KBM-7 (cell line): ENCODE data around the gene MYOC.

Experiments used
- DNase-seq: peaks from one replicate; pipeline ENCODE4 v3.0.0-alpha.2; 2015
- in situ Hi-C: fragments of 300-500 bp; cut with MboI; formaldehyde crosslinking; loops from 2 replicates; pipeline ENCODE4 v1.14.3; 2020; ENCODE audit warnings: low sequenced_read_pairs, low pct_unique_long_range_greater_than_20kb, mixed read lengths

The MYOC gene

DNA sequence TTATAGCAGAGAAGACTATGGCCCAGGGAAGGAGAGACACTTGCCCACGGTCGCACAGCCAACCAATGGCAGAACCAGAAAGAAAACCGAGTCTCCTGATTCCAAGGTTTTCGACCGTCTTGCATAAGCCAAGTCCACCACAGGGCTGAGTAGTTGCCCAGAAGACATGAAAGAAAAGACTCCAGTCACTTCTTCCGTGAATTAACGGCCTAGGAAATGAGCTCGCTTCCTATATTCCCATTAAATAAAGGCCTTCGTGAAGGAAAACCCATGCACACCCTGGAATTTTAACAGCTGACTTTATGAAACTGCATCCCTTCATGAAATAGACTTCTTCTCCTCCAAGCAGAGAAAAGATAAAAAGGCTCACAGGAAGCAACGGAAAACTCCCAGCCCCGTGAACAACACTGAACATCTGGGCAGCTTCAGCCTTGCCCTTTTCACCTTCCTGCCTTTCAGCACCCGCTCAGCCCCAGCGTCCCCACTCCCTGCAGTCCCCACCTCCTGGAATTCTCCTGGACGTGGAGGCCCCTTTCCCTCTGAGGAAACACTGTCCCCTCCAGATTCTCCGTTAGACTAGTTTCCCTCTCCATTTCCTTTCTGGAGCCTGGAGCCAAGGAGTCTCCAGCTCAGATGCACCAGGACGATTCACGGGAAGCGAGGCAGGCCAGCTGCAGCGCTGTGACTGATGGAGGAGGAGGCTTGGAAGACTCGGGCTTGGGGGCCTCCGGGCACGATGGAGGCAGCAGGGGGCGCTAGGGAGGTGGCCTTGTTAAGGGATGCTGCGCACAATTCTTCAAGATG is 2.7 kb upstream of the MYOC start:
- in situ Hi-C loops: no loop called here
- DNase-seq: peak; percentile 76

DNA sequence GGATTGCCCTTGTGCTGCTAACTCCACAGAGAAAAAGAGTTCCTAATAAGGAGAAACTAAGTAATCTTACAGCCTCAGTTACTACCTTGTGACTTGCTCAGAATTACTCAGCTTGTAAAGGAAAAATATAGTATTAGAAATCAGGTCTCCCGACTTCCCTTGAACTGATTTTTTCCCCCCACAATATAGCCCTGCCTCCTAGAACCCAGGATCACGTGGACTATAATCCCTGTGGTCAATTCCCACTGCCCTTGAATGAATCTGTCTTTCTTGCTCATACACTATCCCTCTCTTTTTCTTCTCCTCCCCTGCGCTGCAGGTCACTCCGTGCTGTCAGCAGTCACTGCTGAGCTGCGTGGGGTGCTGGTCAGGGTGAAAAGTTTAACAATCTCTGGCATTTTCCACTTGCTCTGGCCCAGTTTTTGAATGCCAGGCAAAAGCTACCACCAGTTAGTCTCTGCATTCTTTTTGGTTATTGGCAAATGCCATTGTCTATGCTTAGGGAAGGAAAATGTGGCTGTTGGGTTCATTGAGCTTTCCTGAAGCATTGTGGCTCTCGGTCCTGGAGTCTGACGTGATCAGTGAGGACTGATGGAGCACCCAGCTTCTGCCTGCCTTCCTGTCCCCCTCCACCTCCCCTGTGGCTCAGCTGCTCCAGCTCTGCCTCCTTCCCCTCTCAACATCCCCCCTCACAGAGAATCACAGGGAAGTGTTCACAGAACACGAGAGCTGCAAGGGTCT is 1.9 kb upstream of the MYOC start:
- in situ Hi-C loops: no loop called here
- no peak for DNase-seq

DNA sequence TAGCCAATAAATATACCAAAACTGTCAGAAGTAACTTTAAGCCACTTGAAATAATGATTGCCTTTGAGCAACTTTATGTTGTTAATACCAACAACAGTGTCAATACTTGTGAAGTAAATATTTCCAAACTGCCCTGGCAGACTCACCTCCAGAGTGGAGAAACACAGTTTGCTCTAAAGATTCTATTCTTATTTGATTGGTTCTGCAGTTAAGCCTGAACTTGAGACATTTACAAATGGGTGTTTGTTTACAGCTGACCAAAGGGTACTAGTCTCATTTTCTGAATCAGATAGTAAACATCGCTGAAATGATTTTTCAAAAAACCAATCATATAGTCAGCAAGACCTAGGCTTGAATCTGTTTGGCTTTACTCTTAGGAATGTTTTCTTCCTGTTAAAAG is 1.3 kb upstream of the MYOC start:
- DNase-seq: no peak
- in situ Hi-C loops: no loop called here

DNA sequence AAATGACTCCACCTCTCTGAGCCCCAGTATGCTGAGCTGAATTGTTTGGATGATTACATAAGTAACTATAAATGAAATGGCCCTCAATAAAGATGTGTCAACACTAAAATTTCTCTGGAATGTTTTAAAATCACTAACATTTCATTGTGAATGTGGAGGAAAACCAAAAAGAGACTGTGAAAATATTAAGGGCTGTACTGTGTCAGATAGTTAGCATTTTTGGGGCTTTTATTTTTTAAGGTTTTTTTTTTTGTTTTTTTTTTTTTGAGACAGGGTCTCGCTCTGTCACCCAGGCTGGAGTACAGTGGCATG is 6.3 kb downstream of the MYOC start:
- in situ Hi-C loops: loop anchor here (25.0 kb wide), 1 partner anchor 341 kb away; no protein-coding TSS in a partner anchor

DNA sequence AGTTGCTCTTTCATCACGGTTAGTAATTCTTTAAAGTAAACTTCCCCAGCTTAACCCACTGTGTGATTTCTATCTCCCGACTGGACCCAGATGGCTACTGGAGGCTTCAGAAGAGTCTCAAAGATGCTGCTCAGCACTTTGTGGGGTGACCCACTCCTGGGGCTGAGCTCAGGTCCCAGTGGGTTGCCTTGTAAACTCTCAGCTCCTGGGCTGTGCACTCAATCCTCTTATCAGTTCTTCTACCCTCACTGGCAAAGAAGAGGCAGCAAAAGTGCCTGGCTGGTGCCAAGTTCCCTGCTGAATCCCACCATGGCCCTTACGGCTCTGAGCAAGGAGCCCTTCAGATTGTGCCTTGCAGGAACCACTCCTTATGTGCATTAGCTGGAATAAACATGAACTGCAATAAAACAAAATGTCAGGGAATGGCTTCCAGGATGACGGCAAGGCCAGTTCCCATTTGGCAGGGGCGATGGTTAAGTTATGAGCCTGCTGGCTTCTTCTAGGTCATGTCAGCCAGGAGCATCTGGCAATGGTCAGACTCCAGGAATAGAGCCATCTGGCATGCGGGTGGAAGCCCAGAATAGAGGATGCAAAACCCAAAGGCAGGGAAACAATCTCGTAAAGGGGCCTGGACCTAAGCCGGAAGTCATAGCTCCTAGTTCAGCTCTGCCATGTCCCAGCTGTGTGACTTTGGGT is 6.8 kb downstream of the MYOC start:
- no peak for DNase-seq
- in situ Hi-C loops: loop anchor here (25.0 kb wide), 1 partner anchor 342 kb away; no protein-coding TSS in a partner anchor

More for the DNA sequence above, 6.3 kb downstream of the MYOC start:
- no peak for DNase-seq

DNA sequence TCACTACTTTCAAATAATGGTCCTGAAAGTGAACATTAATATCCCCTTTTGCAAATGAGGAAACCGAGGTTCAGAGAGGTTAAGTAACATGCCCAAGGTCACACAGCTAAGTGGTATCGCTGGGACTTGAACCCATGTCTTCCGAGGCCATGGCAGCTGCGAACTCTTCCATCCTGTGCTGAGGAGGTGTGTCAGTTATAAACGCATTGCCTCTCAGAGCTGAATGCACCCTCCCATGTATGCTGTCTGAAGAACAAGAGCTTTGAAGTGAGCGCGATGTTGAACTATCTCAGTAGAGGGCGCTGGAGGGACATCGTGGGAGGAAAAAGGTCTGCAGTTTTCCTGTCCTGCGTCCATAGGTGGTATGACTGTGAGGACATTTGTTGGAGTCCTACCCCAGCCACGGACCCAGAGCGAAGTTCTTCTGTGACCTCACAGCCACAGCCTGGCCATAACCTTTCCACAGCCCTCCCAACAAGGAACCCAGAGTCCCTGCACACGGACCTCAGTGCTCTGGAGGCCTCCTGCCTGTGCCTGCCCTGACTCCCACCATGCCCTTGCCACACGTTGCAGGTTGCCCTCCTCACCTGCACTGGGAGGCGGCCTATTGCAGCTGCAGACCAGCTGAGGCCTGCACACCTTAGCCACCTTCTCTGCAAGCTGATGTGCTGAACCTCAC is 7.5 kb downstream of the MYOC start:
- in situ Hi-C loops: loop anchor here (25.0 kb wide), 1 partner anchor 342 kb away; no protein-coding TSS in a partner anchor
- DNase-seq: peak; percentile 93

DNA sequence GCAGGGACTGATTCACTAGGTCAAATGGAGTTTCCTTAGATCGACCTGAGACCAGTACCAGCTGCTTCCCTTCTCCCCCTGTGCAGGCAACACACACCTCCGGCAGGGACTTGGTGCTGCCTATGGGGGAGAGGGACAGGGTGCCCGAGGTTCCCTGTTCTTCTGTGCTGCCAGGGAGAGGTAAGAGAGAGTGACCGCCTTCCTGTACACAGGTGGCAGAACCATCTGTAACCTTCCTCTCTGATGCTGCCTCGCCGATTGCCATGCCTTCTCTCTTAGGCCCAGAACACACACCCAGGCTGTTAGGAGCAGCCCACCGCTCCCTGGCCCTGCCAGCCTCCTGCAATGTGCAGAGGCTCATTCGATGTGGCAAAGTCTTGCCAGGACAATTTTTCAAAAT is 9.3 kb downstream of the MYOC start:
- in situ Hi-C loops: loop anchor here (25.0 kb wide), 1 partner anchor 344 kb away; no protein-coding TSS in a partner anchor
- DNase-seq: no peak

DNA sequence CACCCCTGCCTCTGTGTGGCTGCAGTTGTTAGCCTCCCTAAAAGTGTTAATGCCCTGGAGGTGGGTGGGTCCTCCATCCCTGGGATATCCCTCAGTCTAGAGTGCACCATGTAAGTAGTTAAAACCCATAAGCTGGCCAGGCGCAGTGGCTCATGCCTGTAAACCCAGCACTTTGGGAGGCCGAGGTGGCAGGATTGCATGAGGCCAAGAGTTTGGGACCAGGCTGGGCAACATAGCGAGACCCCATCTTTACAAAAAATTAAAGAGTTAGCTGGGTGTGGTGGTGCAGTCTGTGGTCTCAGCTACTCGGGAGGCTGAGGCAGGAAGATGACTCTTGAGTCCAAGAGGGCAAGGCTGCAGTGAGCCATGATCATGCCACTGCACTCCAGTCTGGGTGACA is 10.3 kb downstream of the MYOC start:
- no peak for DNase-seq
- in situ Hi-C loops: loop anchor here (25.0 kb wide), 1 partner anchor 345 kb away; no protein-coding TSS in a partner anchor

DNA sequence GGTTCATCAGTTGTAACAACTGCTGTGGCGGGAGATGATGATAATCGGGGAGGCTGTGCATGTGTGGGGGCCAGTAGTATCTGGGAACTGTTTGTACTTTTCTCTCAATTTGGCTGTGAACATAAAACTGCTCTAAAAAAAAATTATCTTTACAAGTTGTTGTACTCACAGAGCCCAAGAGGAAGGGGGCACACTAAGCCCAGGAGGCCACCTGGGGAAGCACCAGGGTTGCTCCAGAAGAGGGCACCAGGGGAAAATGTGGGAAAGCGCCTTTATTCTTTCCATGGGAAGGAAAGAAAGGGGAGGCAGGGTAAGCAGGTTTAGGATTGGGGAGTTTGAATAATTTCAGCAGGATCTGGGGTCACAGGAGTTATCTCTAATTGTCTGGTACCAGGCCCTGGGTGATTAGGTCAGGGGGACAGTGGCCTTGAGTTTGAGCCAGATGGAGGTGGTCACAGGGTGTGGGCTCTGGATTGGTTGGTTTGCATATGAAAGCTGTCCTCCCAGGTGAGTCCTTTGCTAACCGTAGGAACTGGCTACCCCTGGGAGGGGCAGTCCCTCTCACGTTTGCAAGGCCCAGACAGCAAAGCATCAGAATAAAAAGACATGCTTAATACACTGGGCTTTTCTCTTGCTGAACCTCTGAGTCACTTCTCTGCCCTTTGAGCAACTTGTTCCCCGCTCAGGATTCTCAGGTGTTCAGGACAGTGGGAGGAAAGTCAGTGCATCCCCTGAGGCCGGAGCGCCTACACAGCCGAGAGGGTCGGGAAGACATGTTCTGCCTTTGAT is 11.2 kb downstream of the MYOC start:
- DNase-seq: no peak
- in situ Hi-C loops: loop anchor here (25.0 kb wide), 1 partner anchor 346 kb away; no protein-coding TSS in a partner anchor

DNA sequence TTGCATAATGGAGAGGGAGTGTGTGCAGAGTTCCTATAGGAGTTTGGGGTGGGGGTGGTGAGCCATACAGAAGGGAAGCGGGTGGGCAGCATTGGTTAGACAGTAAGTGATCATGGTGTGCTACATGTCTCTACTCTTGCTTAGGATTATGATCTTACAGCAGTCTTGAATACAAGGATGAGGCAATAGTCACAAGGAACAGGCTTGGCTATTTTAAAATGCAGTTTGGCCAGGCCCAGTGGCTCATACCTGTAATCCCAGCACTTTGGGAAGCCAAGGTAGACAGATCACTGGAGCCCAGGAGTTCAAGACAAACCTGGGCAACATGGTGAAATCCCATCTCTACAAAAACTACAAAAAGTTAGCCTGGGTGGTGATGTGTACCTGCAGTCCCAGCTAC is 12.3 kb downstream of the MYOC start:
- no peak for DNase-seq
- in situ Hi-C loops: loop anchor here (25.0 kb wide), 1 partner anchor 347 kb away; no protein-coding TSS in a partner anchor

DNA sequence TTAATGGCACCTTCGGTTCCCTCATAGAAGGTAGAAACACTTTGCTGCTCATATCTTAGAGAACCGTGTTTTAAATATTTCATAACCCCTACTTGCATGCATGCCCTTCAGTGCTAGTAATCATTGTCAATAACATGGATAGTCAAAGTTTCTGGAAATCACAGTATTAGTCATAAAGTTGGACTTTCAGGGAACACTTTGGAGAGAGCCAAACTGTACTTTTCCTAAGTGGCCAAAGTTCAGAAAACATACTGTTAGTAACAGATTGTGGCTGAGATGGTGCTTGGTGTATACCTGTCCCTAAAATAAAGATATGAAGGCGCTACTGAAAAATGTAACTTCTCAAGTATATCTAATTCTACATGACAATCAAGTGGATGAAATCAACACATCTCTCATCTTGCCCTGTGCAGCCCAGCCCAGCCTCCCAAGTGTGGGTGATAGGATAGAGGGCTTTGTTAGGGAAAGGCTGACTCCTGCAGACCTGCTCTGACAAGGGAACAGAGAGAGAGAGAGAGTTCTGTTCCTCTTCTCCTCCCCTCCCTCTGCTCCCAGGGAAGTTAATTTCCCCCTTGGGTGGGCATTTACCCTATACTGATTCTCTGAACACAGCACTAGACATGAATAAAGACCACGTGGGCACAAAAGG is 14.4 kb downstream of the MYOC start:
- in situ Hi-C loops: loop anchor here (25.0 kb wide), 1 partner anchor 349 kb away; no protein-coding TSS in a partner anchor
- no peak for DNase-seq

DNA sequence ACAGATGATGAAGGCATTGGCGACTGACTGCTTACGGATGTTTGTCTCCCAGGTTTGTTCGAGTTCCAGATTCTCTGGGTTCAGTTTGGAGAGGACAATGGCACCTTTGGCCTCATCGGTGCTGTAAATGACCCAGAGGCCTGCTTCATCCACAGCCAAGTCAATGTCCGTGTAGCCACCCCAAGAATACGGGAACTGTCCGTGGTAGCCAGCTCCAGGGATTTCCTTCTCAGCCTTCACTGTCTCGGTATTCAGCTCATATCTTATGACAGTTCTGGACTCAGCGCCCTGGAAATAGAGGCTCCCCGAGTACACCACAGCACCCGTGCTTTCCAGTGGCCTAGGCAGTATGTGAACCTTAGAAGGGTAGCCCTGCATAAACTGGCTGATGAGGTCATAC is 16.3 kb downstream of the MYOC start:
- in situ Hi-C loops: loop anchor here (25.0 kb wide), 1 partner anchor 351 kb away; no protein-coding TSS in a partner anchor
- no peak for DNase-seq

DNA sequence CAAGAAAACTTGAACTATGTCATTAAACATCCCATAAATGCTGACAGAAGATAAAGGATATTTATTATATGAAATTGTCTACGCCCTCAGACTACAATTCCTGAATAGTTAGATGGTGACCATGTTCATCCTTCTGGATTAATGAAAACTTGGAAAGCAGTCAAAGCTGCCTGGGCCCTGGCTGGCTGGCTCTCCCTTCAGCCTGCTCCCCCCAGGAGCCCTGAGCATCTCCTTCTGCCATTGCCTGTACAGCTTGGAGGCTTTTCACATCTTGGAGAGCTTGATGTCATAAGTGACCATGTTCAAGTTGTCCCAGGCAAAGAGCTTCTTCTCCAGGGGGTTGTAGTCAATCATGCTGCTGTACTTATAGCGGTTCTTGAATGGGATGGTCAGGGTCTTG is 16.8 kb downstream of the MYOC start:
- in situ Hi-C loops: loop anchor here (25.0 kb wide), 1 partner anchor 352 kb away; no protein-coding TSS in a partner anchor
- no peak for DNase-seq

DNA sequence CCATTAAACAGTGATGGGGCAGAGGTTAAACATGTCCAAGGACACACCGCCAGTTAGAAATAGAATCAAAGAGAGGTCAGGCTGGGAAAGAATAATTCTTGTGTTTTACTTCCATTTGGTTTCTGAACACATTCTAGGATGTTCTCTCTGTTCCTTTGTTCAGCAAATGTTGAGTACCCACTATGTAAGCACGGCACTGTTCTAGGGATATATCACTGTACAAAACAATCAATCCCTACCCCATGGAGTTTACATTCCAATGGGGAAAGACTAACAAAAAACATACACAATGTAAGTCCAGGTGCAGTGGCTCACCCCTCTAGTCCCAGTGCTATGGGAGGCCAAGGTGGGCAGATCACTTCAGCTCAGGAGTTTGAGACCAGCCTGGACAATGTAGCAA is 24.3 kb downstream of the MYOC start:
- in situ Hi-C loops: loop anchor here (25.0 kb wide), 1 partner anchor 359 kb away; no protein-coding TSS in a partner anchor

DNA sequence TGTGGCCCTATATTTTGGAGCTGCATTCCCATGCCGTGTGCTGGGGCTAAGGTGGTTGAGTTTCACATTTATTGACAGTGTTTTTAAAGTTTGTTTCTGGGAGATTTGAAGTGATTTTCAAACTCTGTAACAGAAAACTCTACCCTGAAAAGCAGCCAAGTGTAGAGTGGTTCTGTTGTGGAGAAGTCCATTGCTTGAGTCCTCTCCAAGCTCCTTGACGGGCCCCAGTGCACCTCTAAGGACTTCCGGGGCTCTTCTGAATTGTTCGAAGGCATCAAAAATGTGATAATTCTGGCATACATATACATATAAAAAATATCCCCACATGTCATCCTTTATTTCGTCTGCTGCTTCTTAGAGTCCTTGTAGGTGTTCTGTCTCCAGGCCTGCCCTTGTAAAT is 25.5 kb downstream of the MYOC start:
- in situ Hi-C loops: loop anchor here (25.0 kb wide), 1 partner anchor 360 kb away; no protein-coding TSS in a partner anchor
- DNase-seq: no peak

More for the DNA sequence above, 24.3 kb downstream of the MYOC start:
- no peak for DNase-seq

DNA sequence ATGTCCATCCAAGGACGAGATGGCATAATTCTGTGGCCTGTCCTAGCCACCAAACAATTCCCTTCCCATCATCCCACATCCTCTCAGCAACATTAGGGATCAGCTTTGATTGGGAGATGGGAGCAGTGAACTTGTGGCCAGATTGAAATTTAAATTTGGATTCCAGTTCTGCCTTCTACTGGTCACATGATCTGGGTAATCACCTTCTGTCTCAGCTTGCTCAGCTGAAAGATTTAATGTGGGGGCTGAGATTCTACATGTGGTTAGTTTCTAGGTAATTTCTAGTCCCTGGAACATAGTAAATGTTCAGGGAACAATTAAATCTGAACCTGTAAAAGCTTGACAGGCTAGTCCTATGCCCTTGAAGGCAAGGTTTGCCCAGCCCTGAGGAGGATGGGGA is 27.3 kb downstream of the MYOC start:
- no peak for DNase-seq
- in situ Hi-C loops: loop anchor here (25.0 kb wide), 1 partner anchor 362 kb away; no protein-coding TSS in a partner anchor

DNA sequence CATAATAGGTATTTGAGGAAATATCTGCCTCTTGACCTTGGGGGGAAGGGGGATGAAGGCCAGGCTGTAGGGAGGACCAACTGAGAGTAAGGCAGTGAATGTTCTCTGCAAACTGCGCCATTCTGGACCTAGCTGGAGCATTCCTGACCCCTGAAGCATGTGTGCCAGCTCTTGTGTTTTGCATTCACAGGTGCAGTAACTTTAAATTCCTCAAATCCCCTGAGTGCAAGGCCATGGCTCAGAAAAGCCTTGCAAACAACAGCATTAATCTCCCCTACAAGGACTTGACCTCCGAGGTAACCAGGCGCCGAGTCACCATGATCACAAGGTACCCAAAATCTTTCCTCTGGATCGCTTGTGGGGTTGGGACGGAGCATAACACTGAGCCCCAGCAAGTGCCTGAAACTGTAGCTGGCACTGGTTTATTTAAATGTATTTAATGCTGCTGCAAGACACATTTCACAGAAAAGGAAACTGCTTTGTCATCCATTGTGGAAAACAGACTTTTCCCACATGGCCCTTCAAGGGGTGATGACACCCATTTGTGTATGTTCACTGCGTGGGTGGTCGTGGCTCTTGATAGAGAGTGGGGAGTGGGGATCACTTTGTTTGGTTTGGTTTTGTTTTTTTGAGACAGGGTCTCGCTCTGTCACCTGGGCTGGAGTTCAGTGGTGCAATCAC is 28.7 kb downstream of the MYOC start:
- in situ Hi-C loops: no loop called here
- DNase-seq: no peak
